HUES6 (cell line): ENCODE data around the gene FSTL4.

Experiments
- H3K27ac ChIP-seq: 2 replicates; pipeline ENCODE4 v1.7.0; 2013; ENCODE audit warnings: low read depth, mild to moderate bottlenecking, low read length, inconsistent platforms
- H3K27me3 ChIP-seq: 2 replicates; pipeline ENCODE4 v1.6.1; 2013; ENCODE audit warnings: low read length; ENCODE audit not compliant: control insufficient read depth, insufficient read depth
- H3K36me3 ChIP-seq: 2 replicates; pipeline ENCODE4 v1.6.1; 2013; ENCODE audit warnings: low read length; ENCODE audit not compliant: control insufficient read depth, insufficient read depth
- H3K4me1 ChIP-seq: 2 replicates; pipeline ENCODE4 v1.6.1; 2013; ENCODE audit warnings: low read length; ENCODE audit not compliant: control insufficient read depth, insufficient read depth
- H3K4me3 ChIP-seq: 2 replicates; pipeline ENCODE4 v1.5.1; 2013; ENCODE audit warnings: low read depth, low read length
- H3K9ac ChIP-seq: one replicate; pipeline ENCODE4 v1.6.1; 2013; ENCODE audit warnings: mild to moderate bottlenecking, low read length
- H3K9me3 ChIP-seq: 2 replicates; pipeline ENCODE4 v1.6.1; 2013; ENCODE audit warnings: low read depth, low read length; ENCODE audit not compliant: control insufficient read depth, insufficient read depth

FSTL4 gene

GRCh38 chr5:133384120-133384855 lies 228.1 kb downstream of the FSTL4 start:
- H3K9me3 ChIP-seq = no peaks in the 10 kb centered on the region
- no peaks in the 10 kb centered on the region for H3K36me3 ChIP-seq
- H3K4me1 ChIP-seq = peaks cover 15% of the 10 kb centered on the region
- H3K9ac ChIP-seq = no peak overlapping the region
- no peak overlapping the region for H3K27ac ChIP-seq
- no peaks in the 10 kb centered on the region for H3K27me3 ChIP-seq
- H3K4me3 ChIP-seq = no peak overlapping the region

DNA sequence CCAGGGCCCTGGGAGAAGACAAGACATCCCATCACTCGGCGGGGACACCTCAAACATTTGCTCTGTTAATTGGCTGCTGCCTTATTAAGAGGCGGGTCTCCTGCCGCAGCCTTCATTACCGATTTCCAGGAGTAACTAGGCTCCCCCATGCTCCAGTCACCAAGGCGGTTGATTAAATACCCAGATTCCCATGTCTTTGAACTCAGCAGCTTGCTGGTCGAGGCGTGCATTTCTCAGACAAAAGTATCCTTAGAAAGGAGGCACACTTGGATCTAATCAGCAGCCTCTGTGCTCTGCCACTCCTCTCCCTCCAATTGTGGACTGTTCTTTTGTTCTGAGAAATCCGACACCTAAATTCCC lies 228.8 kb downstream of the FSTL4 start:
- Histone ChIP-seq H3K4me3 (no peak overlapping the region), H3K4me1 (peaks cover 15% of the 10 kb centered on the region), H3K9me3 (no peaks in the 10 kb centered on the region), H3K27me3 (no peaks in the 10 kb centered on the region), H3K36me3 (no peaks in the 10 kb centered on the region), H3K27ac (no peak overlapping the region), H3K9ac (no peak overlapping the region)

GRCh38 chr5:133382661-133383579 lies 229.4 kb downstream of the FSTL4 start:
- Histone ChIP-seq H3K4me3 (no peak overlapping the region), H3K27me3 (no peaks in the 10 kb centered on the region), H3K4me1 (peaks cover 15% of the 10 kb centered on the region), H3K9me3 (peaks cover 5% of the 10 kb centered on the region; the same call in 1 of the 2 replicates), H3K9ac (no peak overlapping the region), H3K36me3 (no peaks in the 10 kb centered on the region), H3K27ac (no peak overlapping the region)

GRCh38 chr5:133381571-133382365 lies 230.6 kb downstream of the FSTL4 start:
- peaks cover 16% of the 10 kb centered on the region for H3K9me3 ChIP-seq
- no peak overlapping the region for H3K4me3 ChIP-seq
- no peak overlapping the region for H3K27ac ChIP-seq
- H3K27me3 ChIP-seq = no peaks in the 10 kb centered on the region
- no peaks in the 10 kb centered on the region for H3K36me3 ChIP-seq
- H3K4me1 ChIP-seq = peaks cover 15% of the 10 kb centered on the region
- no peak overlapping the region for H3K9ac ChIP-seq

- Histone ChIP-seq H3K9ac (no peak overlapping the region), H3K36me3 (no peaks in the 10 kb centered on the region), H3K4me1 (peaks cover 15% of the 10 kb centered on the region), H3K27me3 (no peaks in the 10 kb centered on the region), H3K9me3 (peaks cover 18% of the 10 kb centered on the region), H3K27ac (no peak overlapping the region), H3K4me3 (no peak overlapping the region)
Measured at GRCh38 chr5:133381041-133381440, 231.3 kb downstream of the FSTL4 start.

DNA sequence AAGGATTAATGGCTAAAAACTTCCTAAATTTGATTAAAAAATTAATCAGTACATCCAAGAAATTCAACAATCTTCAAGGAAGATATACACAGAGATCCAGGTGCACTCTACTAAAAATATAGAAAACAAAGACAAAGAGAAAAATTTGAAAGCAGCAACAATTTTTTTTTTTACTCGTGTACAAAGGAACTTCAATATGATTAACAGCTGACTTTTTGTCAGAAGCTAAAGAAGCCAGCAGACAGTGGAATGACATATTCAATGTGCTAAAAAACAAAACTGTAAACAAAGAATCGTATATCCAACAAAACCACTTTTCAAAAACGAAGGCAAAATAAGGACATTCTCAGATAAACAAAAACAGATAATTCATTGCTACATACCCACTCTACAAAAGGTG lies 234.6 kb downstream of the FSTL4 start:
- no peak overlapping the region for H3K9ac ChIP-seq
- no peak overlapping the region for H3K27ac ChIP-seq
- H3K4me3 ChIP-seq = no peak overlapping the region
- H3K36me3 ChIP-seq = no peaks in the 10 kb centered on the region
- no peaks in the 10 kb centered on the region for H3K27me3 ChIP-seq
- peaks cover 2% of the 10 kb centered on the region; the same call in 1 of the 2 replicates for H3K4me1 ChIP-seq
- peaks cover 36% of the 10 kb centered on the region for H3K9me3 ChIP-seq

DNA sequence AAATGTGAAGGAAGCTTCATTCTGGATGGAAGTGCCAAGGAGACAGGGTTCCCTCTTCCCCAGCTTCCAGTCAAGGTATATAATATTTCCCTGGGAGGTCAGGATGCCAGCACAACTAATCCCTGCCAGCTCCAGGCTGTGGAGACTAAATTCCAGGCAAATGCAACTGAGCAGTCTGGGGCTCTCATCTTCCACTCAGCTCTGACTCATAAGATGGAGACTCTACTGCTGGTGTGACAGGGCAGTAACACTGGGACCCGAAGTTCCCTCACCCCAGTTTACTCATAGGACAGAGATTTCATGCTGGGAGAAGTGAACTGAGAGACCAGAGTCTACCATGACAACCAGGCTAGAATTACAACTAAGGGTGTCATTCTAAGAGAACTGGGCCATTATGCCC lies 235.4 kb downstream of the FSTL4 start:
- Histone ChIP-seq H3K36me3 (no peaks in the 10 kb centered on the region), H3K27me3 (no peaks in the 10 kb centered on the region), H3K4me3 (no peak overlapping the region), H3K9me3 (peaks cover 36% of the 10 kb centered on the region), H3K4me1 (peaks cover 7% of the 10 kb centered on the region; the same call in 1 of the 2 replicates), H3K27ac (no peak overlapping the region), H3K9ac (no peak overlapping the region)

GRCh38 chr5:133373121-133373870 lies 239.0 kb downstream of the FSTL4 start:
- H3K4me3 ChIP-seq = no peak overlapping the region
- no peaks in the 10 kb centered on the region for H3K36me3 ChIP-seq
- no peak overlapping the region for H3K9ac ChIP-seq
- H3K9me3 ChIP-seq = peaks cover 36% of the 10 kb centered on the region
- H3K27me3 ChIP-seq = no peaks in the 10 kb centered on the region
- no peak overlapping the region for H3K27ac ChIP-seq
- H3K4me1 ChIP-seq = peaks cover 21% of the 10 kb centered on the region; the same call in 1 of the 2 replicates

GRCh38 chr5:133372293-133372937 lies 239.9 kb downstream of the FSTL4 start:
- no peak overlapping the region for H3K4me3 ChIP-seq
- no peaks in the 10 kb centered on the region for H3K36me3 ChIP-seq
- H3K4me1 ChIP-seq = peaks cover 21% of the 10 kb centered on the region; the same call in 1 of the 2 replicates
- H3K9me3 ChIP-seq = peaks cover 27% of the 10 kb centered on the region
- no peak overlapping the region for H3K9ac ChIP-seq
- no peak overlapping the region for H3K27ac ChIP-seq
- no peaks in the 10 kb centered on the region for H3K27me3 ChIP-seq
